HL-60/S4 treated with retinoic acid at 250 ng/mL for 4 days and 3 days (cell line): Measurements from ENCODE around the gene KASH5.
"Not testable (repeated sequence)": the region's sequence is repeated elsewhere in the genome, so short reads cannot be mapped to it uniquely, and the experiment has no call there.

Experiments used
- in situ Hi-C: fragments of 300-500 bp; cut with MboI; formaldehyde crosslinking; loops from 2 replicates; pipeline ENCODE4 v1.7.0; 2022; ENCODE audit warnings: low sequenced_read_pairs

KASH5 gene

GRCh38 chr19:49451430-49452181 lies 63.6 kb downstream of the KASH5 start, which contains the start of gene PIH1D1:
Gene PIH1D1, minus strand, starts transcription at chr19:49451814. Its CDS starts 240 bp downstream, at chr19:49451574.
- in situ Hi-C loops = no loop called here

- in situ Hi-C loops = no loop called here
These were observed 65.1 kb downstream of the KASH5 start, which contains the start of gene ALDH16A1 for GRCh38 chr19:49453013-49453756. Gene ALDH16A1, plus strand, starts transcription at chr19:49453225. Its CDS starts 107 bp downstream, at chr19:49453332.

- in situ Hi-C loops = no loop called here
These were observed 65.8 kb downstream of the KASH5 start for GRCh38 chr19:49453757-49454240.

GRCh38 chr19:49455773-49456172 lies 67.7 kb downstream of the KASH5 start:
- in situ Hi-C loops = no loop called here

- in situ Hi-C loops = no loop called here
These were observed 68.3 kb downstream of the KASH5 start for GRCh38 chr19:49456326-49456725.

- in situ Hi-C loops = no loop called here
These were observed 70.5 kb downstream of the KASH5 start for GRCh38 chr19:49458567-49458903.

- in situ Hi-C loops = no loop called here
These were observed 71.3 kb downstream of the KASH5 start for GRCh38 chr19:49459388-49459787.

GRCh38 chr19:49461130-49461529 lies 73.1 kb downstream of the KASH5 start:
- in situ Hi-C loops = not testable (repeated sequence)

GRCh38 chr19:49461656-49462055 lies 73.6 kb downstream of the KASH5 start:
- in situ Hi-C loops = no loop called here

GRCh38 chr19:49462492-49462891 lies 74.4 kb downstream of the KASH5 start:
- in situ Hi-C loops = no loop called here

GRCh38 chr19:49463960-49464740 lies 76.1 kb downstream of the KASH5 start:
- in situ Hi-C loops = no loop called here

GRCh38 chr19:49465371-49465770 lies 77.3 kb downstream of the KASH5 start:
- in situ Hi-C loops = no loop called here
